Lung (tissue), 12 donors: ENCODE measurements around the gene GAB3. TPM values are rescaled to one million over a fixed set of nuclear protein-coding genes. Genes with fewer than 3 reads are reported as not detected.

Experiments
- ATAC-seq: fragments of 200-7000 bp; cut with Tn5 transposase; one replicate; pipeline ENCODE4 v1.9.1; 2020; ENCODE audit warnings: moderate number of reproducible peaks; ENCODE audit not compliant: insufficient read depth, low FRiP score
- DNase-seq, 3 donors: peaks; one replicate each; pipeline ENCODE4 v3.0.0-alpha.2; 2013 to 2017
- H3K27ac ChIP-seq, 2 donors: one replicate each; pipeline ENCODE4 v1.5.1; 2013; ENCODE audit warnings: mild to moderate bottlenecking in 2 of 2, moderate library complexity in 2 of 2, control low read depth in 1 of 2, inconsistent platforms in 1 of 2, low read depth in 1 of 2, low read length in 1 of 2
- H3K27me3 ChIP-seq, 3 donors: one replicate each; pipeline ENCODE4 v1.5.1; 2013; ENCODE audit warnings: low read length in 2 of 3; ENCODE audit not compliant: control insufficient read depth in 3 of 3, insufficient read depth in 3 of 3
- H3K36me3 ChIP-seq, 4 donors: one replicate each; pipeline ENCODE4 v1.5.1; 2013; ENCODE audit warnings: low read length in 4 of 4, mild to moderate bottlenecking in 1 of 4, moderate library complexity in 1 of 4; ENCODE audit not compliant: control insufficient read depth in 4 of 4, insufficient read depth in 4 of 4
- H3K4me1 ChIP-seq, 5 donors: one replicate each; pipeline ENCODE4 v1.5.1; 2013; ENCODE audit warnings: low read length in 5 of 5, mild to moderate bottlenecking in 2 of 5, moderate library complexity in 1 of 5; ENCODE audit not compliant: control insufficient read depth in 5 of 5, insufficient read depth in 5 of 5
- H3K4me3 ChIP-seq: one replicate; pipeline ENCODE4 v1.5.1; 2013; ENCODE audit warnings: mild to moderate bottlenecking, control low read depth, moderate library complexity
- H3K9ac ChIP-seq, 2 donors: one replicate each; pipeline ENCODE4 v1.5.1; 2013; ENCODE audit warnings: low read length in 2 of 2, control low read depth in 1 of 2; ENCODE audit not compliant: insufficient read depth in 1 of 2
- H3K9me3 ChIP-seq, 4 donors: one replicate each; pipeline ENCODE4 v1.5.1; 2013; ENCODE audit warnings: low read length in 3 of 4, mild to moderate bottlenecking in 1 of 4, moderate library complexity in 1 of 4; ENCODE audit not compliant: control insufficient read depth in 4 of 4, insufficient read depth in 3 of 4
- CTCF ChIP-seq: IDR thresholded peaks from 2 replicates; pipeline ENCODE4 v1.5.1; 2012; ENCODE audit warnings: mild to moderate bottlenecking; ENCODE audit errors: control extremely low read depth, extremely low read depth
- WGBS, 2 donors: extraction: QIAGEN DNeasy Blood & Tissue Kit; methylation state at CpG; one replicate each; pipeline ENCODE4 v1.1.7; 2013; 5-methylcytosine and 5-hydroxymethylcytosine counted together
- polyA plus RNA-seq, 2 donors: library from polyadenylated mRNA; stranded (reverse); fragments of 200-250 nt; gene quantifications; one replicate each; pipeline ENCODE4 v1.2.1, GENCODE V29; 2013
- total RNA-seq, 2 donors: library from RNA; depleted of rRNA in 1 of 2; stranded (reverse); fragments of >200 nt in 1 of 2; gene quantifications; one replicate each; pipeline ENCODE4 v1.2.1, GENCODE V29; 2014 to 2021
- donor health status: control.
- donor health status: control.
- donor health status: Bipolar disorder and iron deficiency.
- donor health status: healthy.
- donor health status: DM: yes; HTN: yes; CAD: no.

GAB3 gene
- total and polyA plus RNA-seq, 4 donors: 4.4 to 12.8 (median 10.2) TPM

- no peak overlapping the region for H3K4me3 ChIP-seq
- TF ChIP-seq CTCF: peak; percentile 78
- H3K27me3 ChIP-seq: no peaks in the 10 kb centered on the region
- peak; percentile 64 to 80 (median 75) for DNase-seq
- H3K9me3 ChIP-seq: no peaks in the 10 kb centered on the region
- no peak overlapping the region for H3K9ac ChIP-seq
- H3K27ac ChIP-seq: no peak overlapping the region
- H3K4me1 ChIP-seq: peaks cover 0 to 14% (median 5%) of the 10 kb centered on the region in 5 donors
- H3K36me3 ChIP-seq: peaks cover 0 to 6% (median 3%) of the 10 kb centered on the region in 4 donors
- no peak for ATAC-seq
- 0 to 6% methylated on average over 2 of the region's 2 CpGs for WGBS, 2 donors
Observed at GRCh38 chrX:154714925-154715324, 36.0 kb downstream of the GAB3 start.

GRCh38 chrX:154712781-154713740 is 37.8 kb downstream of the GAB3 start:
- H3K27ac ChIP-seq: no peak overlapping the region
- H3K9ac ChIP-seq: no peak overlapping the region
- DNase-seq: peak in 2 of 3 donors; percentile 72 to 85
- no peak for ATAC-seq
- peaks cover 0 to 14% (median 5%) of the 10 kb centered on the region in 5 donors for H3K4me1 ChIP-seq
- WGBS, 2 donors: 54 to 63% methylated on average over 7 of the region's 7 CpGs
- H3K9me3 ChIP-seq: no peaks in the 10 kb centered on the region
- TF ChIP-seq CTCF: no peak
- H3K27me3 ChIP-seq: no peaks in the 10 kb centered on the region
- H3K36me3 ChIP-seq: peaks cover 0 to 6% (median 5%) of the 10 kb centered on the region in 4 donors
- H3K4me3 ChIP-seq: no peak overlapping the region

GRCh38 chrX:154711264-154711663 is 39.6 kb downstream of the GAB3 start:
- WGBS, 2 donors: 57 to 90% methylated on average over 1 of the region's 1 CpG

More at GRCh38 chrX:154711264-154711663, 39.6 kb downstream of the GAB3 start:
- DNase-seq: no peak
- Histone ChIP-seq H3K9ac (no peak overlapping the region), H3K27me3 (no peaks in the 10 kb centered on the region), H3K4me1 (peaks cover 0 to 7% (median 5%) of the 10 kb centered on the region in 5 donors), H3K27ac (no peak overlapping the region), H3K4me3 (no peak overlapping the region), H3K36me3 (peaks cover 0 to 6% (median 6%) of the 10 kb centered on the region in 4 donors), H3K9me3 (no peaks in the 10 kb centered on the region)
- ATAC-seq: no peak
- TF ChIP-seq CTCF: no peak
